Prostate gland (tissue), 2 donors: Measurements from ENCODE around the gene ZNF821. TPM values are rescaled to one million over a fixed set of nuclear protein-coding genes. Genes with fewer than 3 reads are reported as not detected.
A peak's percentile ranks its signal among the peaks of the same experiment; 100 is the strongest.

Source experiments
- DNase-seq: peaks from one replicate; pipeline ENCODE4 v3.0.0-alpha.2; 2019; ENCODE audit warnings: low spot score
- H3K27ac ChIP-seq, 2 donors: fragments of 200-600 bp; sonication (generic); 2 replicates each; pipeline ENCODE4 v1.5.1; 2017 to 2019
- H3K27me3 ChIP-seq: fragments of 200-600 bp; sonication (generic); replicated peaks from 2 replicates; pipeline ENCODE4 v1.5.1; 2019; ENCODE audit not compliant: insufficient read depth
- H3K36me3 ChIP-seq, 2 donors: fragments of 200-600 bp; sonication (generic); 1 replicate in 1 of 2; 2 replicates in 1 of 2; pipeline versions ENCODE4 v1.5.1 to v1.8.1; 2017 to 2019
- H3K4me1 ChIP-seq: fragments of 200-600 bp; sonication (generic); replicated peaks from 2 replicates; pipeline ENCODE4 v1.5.1; 2019
- H3K4me3 ChIP-seq, 2 donors: fragments of 200-600 bp; sonication (generic); 2 replicates each; pipeline ENCODE4 v1.5.1; 2017 to 2019
- H3K9me3 ChIP-seq: fragments of 200-600 bp; sonication (generic); 2 replicates; pipeline ENCODE4 v1.5.1; 2017
- POLR2A ChIP-seq: fragments of 450-650 bp; IDR thresholded peaks from one replicate; pipeline ENCODE4 v1.6.1; 2016; ENCODE audit warnings: antibody characterized with exemption, mild to moderate bottlenecking
- POLR2AphosphoS5 ChIP-seq: sonication (generic); formaldehyde crosslinking; IDR thresholded peaks from one replicate; pipeline ENCODE4 v1.6.1; 2017; ENCODE audit warnings: antibody characterized with exemption
- WGBS: methylation state at CpG from one replicate; pipeline ENCODE4 v1.1.5; 2018; 5-methylcytosine and 5-hydroxymethylcytosine counted together
- intact Hi-C: fragments of 100-400 bp; cut with DNase I; formaldehyde crosslinking; loops from one replicate; pipeline ENCODE4 v1.14.2; 2022
- total RNA-seq, 2 donors: library from RNA; depleted of rRNA; stranded (reverse); fragments of >200 nt; gene quantifications; one replicate each; pipeline ENCODE4 v1.1.0, GENCODE V29; 2016
- TF ChIP-seq, protein P1 (sequence below), 4 experiments: fragments of 200-600 bp in 2 of 4; fragments of 450-650 bp in 2 of 4; sonication (generic) in 2 of 4; IDR thresholded peaks; 1 replicate in 3 of 4; 2 replicates in 1 of 4; pipeline ENCODE4 v1.5.1; 2016 to 2019; ENCODE audit warnings: antibody characterized with exemption in 4 of 4, mild to moderate bottlenecking in 2 of 4, moderate library complexity in 2 of 4

The ZNF821 gene
- total RNA-seq, 2 donors from 2014 or later = 20.0 to 26.6 TPM

DNA sequence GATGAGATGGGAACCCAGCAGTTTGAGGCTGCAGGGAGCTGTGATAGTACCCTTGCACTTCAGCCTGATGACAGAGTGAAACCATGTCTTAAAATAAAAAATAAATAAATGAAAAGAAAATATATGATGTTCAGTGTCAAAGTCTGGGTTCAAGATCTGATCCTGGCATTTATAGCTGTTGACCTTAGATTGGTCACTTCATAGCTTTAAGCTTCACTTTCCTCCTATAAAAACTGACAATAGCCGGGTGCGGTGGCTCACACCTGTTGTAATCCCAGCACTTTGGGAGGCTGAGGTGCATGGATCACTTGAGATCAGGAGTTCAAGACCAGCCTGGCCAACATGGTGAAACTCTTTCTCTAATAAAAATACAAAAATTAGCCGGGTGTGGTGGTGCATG lies 5.2 kb upstream of the ZNF821 start:
- TF ChIP-seq POLR2AphosphoS5 (no peak), POLR2A (no peak)
- TF ChIP-seq, protein P1, sequence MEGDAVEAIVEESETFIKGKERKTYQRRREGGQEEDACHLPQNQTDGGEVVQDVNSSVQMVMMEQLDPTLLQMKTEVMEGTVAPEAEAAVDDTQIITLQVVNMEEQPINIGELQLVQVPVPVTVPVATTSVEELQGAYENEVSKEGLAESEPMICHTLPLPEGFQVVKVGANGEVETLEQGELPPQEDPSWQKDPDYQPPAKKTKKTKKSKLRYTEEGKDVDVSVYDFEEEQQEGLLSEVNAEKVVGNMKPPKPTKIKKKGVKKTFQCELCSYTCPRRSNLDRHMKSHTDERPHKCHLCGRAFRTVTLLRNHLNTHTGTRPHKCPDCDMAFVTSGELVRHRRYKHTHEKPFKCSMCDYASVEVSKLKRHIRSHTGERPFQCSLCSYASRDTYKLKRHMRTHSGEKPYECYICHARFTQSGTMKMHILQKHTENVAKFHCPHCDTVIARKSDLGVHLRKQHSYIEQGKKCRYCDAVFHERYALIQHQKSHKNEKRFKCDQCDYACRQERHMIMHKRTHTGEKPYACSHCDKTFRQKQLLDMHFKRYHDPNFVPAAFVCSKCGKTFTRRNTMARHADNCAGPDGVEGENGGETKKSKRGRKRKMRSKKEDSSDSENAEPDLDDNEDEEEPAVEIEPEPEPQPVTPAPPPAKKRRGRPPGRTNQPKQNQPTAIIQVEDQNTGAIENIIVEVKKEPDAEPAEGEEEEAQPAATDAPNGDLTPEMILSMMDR (IDR thresholded peaks at IDR 0.05) = no peak
- Histone ChIP-seq H3K36me3 (no peaks in the 10 kb centered on the region), H3K9me3 (no peaks in the 10 kb centered on the region), H3K4me1 (no peaks in the 10 kb centered on the region), H3K27me3 (no peaks in the 10 kb centered on the region), H3K27ac (no peak overlapping the region), H3K4me3 (no peak overlapping the region)
- intact Hi-C loops = no loop called here
- WGBS = 93% methylated on average over 3 of the region's 3 CpGs
- DNase-seq = no peak

DNA sequence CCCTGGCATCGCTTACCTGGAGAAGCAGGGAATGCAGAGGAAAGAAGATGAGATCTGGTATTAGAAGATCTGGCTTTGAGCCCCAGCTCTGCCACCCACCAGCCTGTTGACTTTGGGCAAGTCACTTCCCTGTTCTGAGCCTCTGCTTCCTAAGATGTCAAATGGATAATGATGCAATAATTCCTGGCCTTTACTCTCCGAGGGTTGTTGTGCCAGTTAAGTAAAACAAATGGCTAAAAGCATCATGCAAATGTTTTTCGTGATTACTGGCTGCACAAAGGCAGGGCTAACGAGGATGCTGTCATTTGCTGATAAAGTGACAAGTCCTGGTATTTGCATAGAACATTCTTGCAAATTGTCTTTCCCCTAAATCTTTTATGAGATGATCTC lies 1.3 kb upstream of the ZNF821 start:
- no peaks in the 10 kb centered on the region for H3K4me1 ChIP-seq
- H3K4me3 ChIP-seq = no peak overlapping the region
- intact Hi-C loops = no loop called here
- no peaks in the 10 kb centered on the region for H3K27me3 ChIP-seq
- no peak for DNase-seq
- no peak overlapping the region for H3K27ac ChIP-seq
- no peaks in the 10 kb centered on the region for H3K36me3 ChIP-seq
- no peaks in the 10 kb centered on the region for H3K9me3 ChIP-seq
- WGBS = 43% methylated on average over 4 of the region's 4 CpGs
- TF ChIP-seq POLR2AphosphoS5 = no peak
- TF ChIP-seq POLR2A = no peak
- TF ChIP-seq, protein P1 (IDR thresholded peaks at IDR 0.05) = no peak

DNA sequence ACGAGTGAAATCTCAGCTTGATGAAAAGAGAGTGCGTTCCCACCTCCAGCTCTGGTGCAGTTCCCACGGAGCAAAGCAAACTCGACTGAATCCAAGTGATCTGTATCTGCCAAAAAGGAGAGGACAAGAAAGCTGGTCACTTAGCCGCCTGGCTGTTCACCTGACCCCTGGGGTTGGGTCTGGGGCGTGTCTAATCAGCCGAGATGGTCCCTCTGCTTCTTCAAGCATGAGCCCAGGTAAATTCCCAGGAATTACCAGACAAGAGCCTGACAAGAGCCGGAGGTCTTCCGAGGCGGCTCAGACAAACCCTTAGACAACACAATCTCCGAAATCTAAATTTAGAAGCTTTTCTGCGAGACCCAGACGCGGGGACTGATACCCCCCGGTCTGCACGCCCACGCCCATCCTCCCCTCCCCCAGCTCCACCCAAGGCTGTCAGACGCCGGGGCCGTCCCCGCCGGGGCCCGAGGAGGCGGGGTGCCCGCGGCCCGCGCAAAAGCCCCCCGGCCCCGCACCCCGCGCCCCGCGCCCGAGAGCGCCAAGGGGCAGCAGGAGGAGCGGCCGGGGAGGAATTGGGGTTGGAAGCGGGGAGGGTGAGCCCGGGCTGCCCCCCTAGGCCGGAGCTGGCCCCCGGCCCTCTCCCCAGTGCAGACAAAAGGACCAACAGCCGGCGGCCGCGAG lies 674 bp downstream of the ZNF821 start:
- no peaks in the 10 kb centered on the region for H3K4me1 ChIP-seq
- intact Hi-C loops = loop anchor here (5.0 kb wide), 3 partner anchors 76 to 161 kb away; partner anchors contain the start of genes AP1G1 and PHLPP2
- peak; percentile 29 for DNase-seq
- H3K9me3 ChIP-seq = no peaks in the 10 kb centered on the region
- no peaks in the 10 kb centered on the region for H3K36me3 ChIP-seq
- WGBS = under 1% methylated on average over 46 of the region's 46 CpGs
- peak overlapping the region; percentile 94 to 97 for H3K27ac ChIP-seq
- no peaks in the 10 kb centered on the region for H3K27me3 ChIP-seq
- TF ChIP-seq POLR2AphosphoS5 = no peak
- TF ChIP-seq POLR2A = peak; percentile 15
- TF ChIP-seq, protein P1 (IDR thresholded peaks at IDR 0.05) = no peak
- H3K4me3 ChIP-seq = peak overlapping the region; percentile 78 to 96

DNA sequence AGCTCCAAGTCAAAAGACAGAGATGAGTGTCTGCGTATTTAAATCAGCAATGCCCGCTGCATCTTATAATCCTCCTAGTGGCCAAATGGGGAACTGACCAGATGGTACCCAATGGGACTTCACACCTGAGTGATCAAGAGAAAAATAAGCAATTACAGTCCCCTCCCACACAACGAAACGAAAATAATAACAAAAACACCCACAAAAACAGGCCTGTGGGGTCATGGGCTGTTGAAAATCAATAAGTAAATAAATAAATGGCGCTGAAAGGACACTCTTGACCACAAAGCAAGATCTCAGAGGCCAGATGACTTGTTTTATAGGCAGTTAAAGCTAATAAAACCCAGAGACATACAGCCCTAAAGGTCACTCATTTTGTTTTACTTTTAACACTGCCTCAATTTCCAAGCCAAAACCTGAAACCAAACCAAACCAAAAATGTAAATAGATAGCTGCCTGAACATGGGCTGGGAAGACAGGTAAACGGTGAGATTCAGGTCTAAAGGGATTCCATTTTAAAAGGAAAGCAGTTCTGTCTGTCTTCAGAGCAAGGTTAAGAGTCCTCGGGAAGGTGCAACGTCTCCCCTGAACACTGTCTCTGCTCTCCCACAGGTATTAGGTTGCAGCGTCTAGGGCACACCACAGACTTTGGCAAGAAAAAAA lies 1.3 kb downstream of the ZNF821 start:
- Histone ChIP-seq H3K4me1 (no peaks in the 10 kb centered on the region), H3K4me3 (peak overlapping the region; percentile 78 to 96), H3K27ac (peak overlapping the region; percentile 94 to 97), H3K27me3 (no peaks in the 10 kb centered on the region), H3K36me3 (no peaks in the 10 kb centered on the region), H3K9me3 (no peaks in the 10 kb centered on the region)
- WGBS = 6% methylated on average over 9 of the region's 9 CpGs
- TF ChIP-seq, protein P1 (IDR thresholded peaks at IDR 0.05) = peak; percentile 84 to 89 (median 85)
- TF ChIP-seq POLR2A = no peak
- TF ChIP-seq POLR2AphosphoS5 = peak; percentile 53
- DNase-seq = peak; percentile 71
- intact Hi-C loops = loop anchor here (5.0 kb wide), 3 partner anchors 75 to 160 kb away; partner anchors contain the start of genes AP1G1 and PHLPP2
